H1 (cell line): ENCODE data around the gene LARP1. TPM values are rescaled to one million over a fixed set of nuclear protein-coding genes. Genes with fewer than 3 reads are reported as not detected.

ENCODE experiments used
- CTCF ChIA-PET: fragments of 300-600 bp; sonication (Branson Sonifier 250); formaldehyde crosslinking; loops from one replicate; lab custom pipeline; 2021; ENCODE audit not compliant: partially characterized antibody; lab: Charles Lee
- POLR2A ChIA-PET: fragments of 300-600 bp; sonication (Branson Sonifier 250); formaldehyde crosslinking; loops from one replicate; lab custom pipeline; 2021; ENCODE audit warnings: inconsistent platforms; ENCODE audit not compliant: partially characterized antibody; lab: Charles Lee
- DNase-seq, 2 experiments: peaks; one replicate each; pipeline versions ENCODE4 v3.0.0 to v3.0.0-alpha.2; 2010 to 2022; ENCODE audit warnings: low spot score in 2 of 2, low read depth in 1 of 2, mixed read lengths in 1 of 2
- FAIRE-seq: peaks from 2 replicates; lab custom pipeline; 2011; peaks lifted over from hg19 to GRCh38; lab: Jason Lieb, UNC
- H2AFZ ChIP-seq: 2 replicates; pipeline ENCODE4 v1.8.1; 2012; ENCODE audit warnings: low read length, inconsistent platforms
- H2AK5ac ChIP-seq: 2 replicates; pipeline ENCODE4 v1.6.1; 2013; ENCODE audit warnings: low read depth, low read length
- H2BK120ac ChIP-seq: replicated peaks from 2 replicates; pipeline ENCODE3; 2013; ENCODE audit warnings: low read depth, low read length, inconsistent platforms
- H2BK12ac ChIP-seq: 2 replicates; pipeline ENCODE4 v1.6.1; 2013; ENCODE audit warnings: low read depth, low read length
- H2BK15ac ChIP-seq: 2 replicates; pipeline ENCODE4 v1.6.1; 2013; ENCODE audit warnings: low read length
- H2BK20ac ChIP-seq: 2 replicates; pipeline ENCODE4 v1.6.1; 2013; ENCODE audit warnings: low read length
- H2BK5ac ChIP-seq: 2 replicates; pipeline ENCODE4 v1.6.1; 2013; ENCODE audit warnings: low read depth, low read length
- H3K14ac ChIP-seq: 2 replicates; pipeline ENCODE4 v1.6.1; 2013; ENCODE audit warnings: inconsistent platforms; ENCODE audit not compliant: insufficient read length
- H3K18ac ChIP-seq: 2 replicates; pipeline ENCODE4 v1.6.1; 2013; ENCODE audit warnings: low read length; ENCODE audit errors: extremely low read depth
- H3K23ac ChIP-seq: 2 replicates; pipeline ENCODE4 v1.6.1; 2013; ENCODE audit warnings: inconsistent platforms; ENCODE audit not compliant: insufficient read length
- H3K23me2 ChIP-seq: 2 replicates; pipeline ENCODE4 v1.6.1; 2013; ENCODE audit warnings: low read depth, low read length
- H3K27ac ChIP-seq: 2 replicates; pipeline ENCODE4 v1.6.1; 2011; ENCODE audit warnings: low read depth, low read length, inconsistent platforms
- H3K27me3 ChIP-seq, 4 experiments: replicated peaks in 1 of 4; 1 replicate in 1 of 4; 2 replicates in 3 of 4; pipeline versions ENCODE4 v1.6.1 to v1.8.1; 2011 to 2013; ENCODE audit warnings: low read length in 3 of 4, mild to moderate bottlenecking in 3 of 4, inconsistent platforms in 2 of 4, mixed read lengths in 2 of 4, moderate library complexity in 1 of 4; ENCODE audit not compliant: control insufficient read depth in 3 of 4, insufficient read depth in 3 of 4; ENCODE audit errors: extremely low read depth in 1 of 4
- H3K36me3 ChIP-seq, 4 experiments: 2 replicates each; pipeline versions ENCODE4 v1.6.1 to v1.8.1; 2011 to 2013; ENCODE audit warnings: mild to moderate bottlenecking in 4 of 4, low read length in 3 of 4, moderate library complexity in 2 of 4, control low read depth in 1 of 4, inconsistent platforms in 1 of 4; ENCODE audit not compliant: insufficient read depth in 4 of 4, control insufficient read depth in 2 of 4
- H3K4ac ChIP-seq: replicated peaks from 2 replicates; pipeline ENCODE3; 2013; ENCODE audit warnings: low read length, low read depth, mixed read lengths, inconsistent platforms; ENCODE audit not compliant: insufficient read length
- H3K4me1 ChIP-seq, 4 experiments: replicated peaks in 1 of 4; 1 replicate in 1 of 4; 2 replicates in 3 of 4; pipeline versions ENCODE4 v1.6.1 to v1.8.1; 2011 to 2013; ENCODE audit warnings: low read length in 3 of 4, inconsistent platforms in 2 of 4, mixed read lengths in 1 of 4; ENCODE audit not compliant: insufficient read depth in 4 of 4, control insufficient read depth in 3 of 4
- H3K4me2 ChIP-seq, 2 experiments: 2 replicates each; pipeline versions ENCODE4 v1.6.1 to v1.8.1; 2011 to 2013; ENCODE audit warnings: low read depth in 2 of 2, low read length in 2 of 2, control low read depth in 1 of 2, inconsistent platforms in 1 of 2, mild to moderate bottlenecking in 1 of 2; ENCODE audit not compliant: insufficient read depth in 1 of 2
- H3K4me3 ChIP-seq, 4 experiments: fragments of 200-600, 300-600 bp in 1 of 4; sonication (generic), shearing (Covaris generic), sonication (Bioruptor Twin) in 1 of 4; 2 replicates each; pipeline versions ENCODE4 v1.5.1 to v1.8.1; 2011 to 2016; ENCODE audit warnings: low read length in 4 of 4, low read depth in 3 of 4, control low read depth in 2 of 4, inconsistent platforms in 2 of 4, mild to moderate bottlenecking in 2 of 4, mixed read lengths in 1 of 4, moderate library complexity in 1 of 4; ENCODE audit not compliant: insufficient read depth in 2 of 4; ENCODE audit errors: extremely low read depth in 1 of 4
- H3K56ac ChIP-seq: replicated peaks from 2 replicates; pipeline ENCODE3; 2013; ENCODE audit warnings: low read depth, mild to moderate bottlenecking, mixed read lengths, low read length, inconsistent platforms; ENCODE audit not compliant: insufficient read length
- H3K79me1 ChIP-seq: 2 replicates; pipeline ENCODE4 v1.6.1; 2013; ENCODE audit warnings: low read depth, low read length, control low read depth
- H3K79me2 ChIP-seq, 2 experiments: 2 replicates each; pipeline versions ENCODE4 v1.6.1 to v1.8.1; 2012 to 2013; ENCODE audit warnings: low read length in 2 of 2, mild to moderate bottlenecking in 2 of 2, inconsistent platforms in 1 of 2; ENCODE audit not compliant: insufficient read depth in 2 of 2, control insufficient read depth in 1 of 2
- H3K9ac ChIP-seq, 4 experiments: replicated peaks in 1 of 4; 1 replicate in 1 of 4; 2 replicates in 3 of 4; pipeline versions ENCODE4 v1.6.1 to v1.8.1; 2011 to 2013; ENCODE audit warnings: low read depth in 3 of 4, low read length in 3 of 4, control low read depth in 2 of 4, mild to moderate bottlenecking in 2 of 4, moderate library complexity in 2 of 4, inconsistent platforms in 1 of 4; ENCODE audit errors: extremely low read depth in 1 of 4
- H3K9me3 ChIP-seq, 2 experiments: 2 replicates each; pipeline versions ENCODE4 v1.6.1 to v1.8.1; 2012 to 2013; ENCODE audit warnings: mild to moderate bottlenecking in 2 of 2, moderate library complexity in 2 of 2, control low read depth in 1 of 2, inconsistent platforms in 1 of 2, low read depth in 1 of 2, low read length in 1 of 2, mixed read lengths in 1 of 2; ENCODE audit not compliant: insufficient read depth in 2 of 2
- H4K20me1 ChIP-seq, 2 experiments: replicated peaks in 1 of 2; 2 replicates each; pipeline versions ENCODE3 to v1.8.1; 2011 to 2013; ENCODE audit warnings: inconsistent platforms in 2 of 2, low read length in 2 of 2, mild to moderate bottlenecking in 1 of 2; ENCODE audit not compliant: insufficient read depth in 2 of 2, control insufficient read depth in 1 of 2
- H4K5ac ChIP-seq: 2 replicates; pipeline ENCODE4 v1.6.1; 2013; ENCODE audit warnings: low read length, low read depth, mixed read lengths, inconsistent platforms; ENCODE audit not compliant: insufficient read length
- H4K8ac ChIP-seq: 2 replicates; pipeline ENCODE4 v1.8.0; 2013; ENCODE audit warnings: mild to moderate bottlenecking, moderate library complexity, low read length, inconsistent platforms; ENCODE audit not compliant: insufficient read depth; ENCODE audit errors: extremely low read depth
- H4K91ac ChIP-seq: replicated peaks from 2 replicates; pipeline ENCODE3; 2013; ENCODE audit warnings: low read length, mixed read lengths, inconsistent platforms; ENCODE audit not compliant: insufficient read length
- ASH2L ChIP-seq: fragments of 200-600, 300-600 bp; sonication (generic); IDR thresholded peaks from one replicate; pipeline ENCODE4 v1.7.1; 2017; ENCODE audit warnings: low read length
- ATF2 ChIP-seq: IDR thresholded peaks from 2 replicates; pipeline ENCODE4 v1.6.1; 2012; ENCODE audit warnings: low read length, inconsistent platforms
- BRCA1 ChIP-seq: IDR thresholded peaks from 2 replicates; pipeline ENCODE4 v1.6.1; 2012; ENCODE audit warnings: low read depth, low read length, improper control_type of control experiment
- CBX5 ChIP-seq: fragments of 300-800, 300-1000 bp; sonication (generic); IDR thresholded peaks from 2 replicates; pipeline ENCODE4 v1.7.1; 2016; ENCODE audit warnings: antibody characterized with exemption, low read length, low read depth
- CBX8 ChIP-seq: fragments of 300-800, 300-1000 bp; sonication (generic); IDR thresholded peaks from 2 replicates; pipeline ENCODE4 v1.7.1; 2016; ENCODE audit warnings: low read depth, low read length, borderline replicate concordance
- CHD1 ChIP-seq: IDR thresholded peaks from 2 replicates; pipeline ENCODE4 v1.6.1; 2012; ENCODE audit warnings: low read depth, low read length, improper control_type of control experiment
- HDAC6 ChIP-seq: IDR thresholded peaks from one replicate; pipeline ENCODE4 v1.7.1; 2012; ENCODE audit warnings: low read depth, mild to moderate bottlenecking, inconsistent platforms, low read length, moderate library complexity
- NANOG ChIP-seq: IDR thresholded peaks from 2 replicates; pipeline ENCODE4 v1.6.1; 2011; ENCODE audit warnings: low read length, low read depth, mild to moderate bottlenecking, inconsistent platforms; ENCODE audit not compliant: insufficient read depth, poor library complexity, severe bottlenecking
- NRF1 ChIP-seq: IDR thresholded peaks from 2 replicates; pipeline ENCODE4 v1.6.1; 2011; ENCODE audit warnings: mild to moderate bottlenecking, low read depth, low read length, improper control_type of control experiment
- RFX5 ChIP-seq: IDR thresholded peaks from 2 replicates; pipeline ENCODE4 v1.6.1; 2011; ENCODE audit warnings: low read depth, low read length, improper control_type of control experiment, borderline replicate concordance
- SIX5 ChIP-seq: IDR thresholded peaks from 2 replicates; pipeline ENCODE4 v1.6.1; 2011; ENCODE audit warnings: mild to moderate bottlenecking, low read depth, low read length
- SP2 ChIP-seq: IDR thresholded peaks from 2 replicates; pipeline ENCODE4 v1.6.1; 2012; ENCODE audit warnings: mild to moderate bottlenecking, low read length, inconsistent platforms
- SRF ChIP-seq: IDR thresholded peaks from 2 replicates; pipeline ENCODE4 v1.6.1; 2011; ENCODE audit warnings: mild to moderate bottlenecking, low read depth, low read length, moderate library complexity
- TEAD4 ChIP-seq: IDR thresholded peaks from 2 replicates; pipeline ENCODE4 v1.6.1; 2012; ENCODE audit warnings: low read depth, low read length, inconsistent platforms, mixed read lengths
- WGBS, 2 experiments: shearing (Covaris generic) in 1 of 2; methylation state at CpG; one replicate each; pipeline versions ENCODE4 v1.1.6 to v1.1.7; 2013 to 2015; ENCODE audit warnings: low lambda C conversion rate in 2 of 2, mixed read lengths in 2 of 2, inconsistent platforms in 1 of 2, low coverage in 1 of 2, missing lambda C conversion rate in 1 of 2; ENCODE audit not compliant: insufficient replicate concordance in 2 of 2, insufficient coverage in 1 of 2, insufficient read length in 1 of 2; ENCODE audit errors: extremely low coverage in 1 of 2, missing lambda C conversion rate in 1 of 2; 5-methylcytosine and 5-hydroxymethylcytosine counted together
- polyA plus RNA-seq, 7 experiments: library from polyadenylated mRNA; depleted of rRNA in 3 of 7; stranded (reverse) in 5 of 7; unstranded in 2 of 7; fragments of >200 nt in 5 of 7; fragments of 200-250 nt in 2 of 7; gene quantifications; 1 replicate in 5 of 7; 2 replicates in 1 of 7; 4 replicates in 1 of 7; pipeline versions ENCODE4 v1.2.1 to v1.2.3, GENCODE V29; 2011 to 2013; ENCODE audit warnings: missing spikeins in 2 of 7, mixed read lengths in 2 of 7
- total RNA-seq: library from RNA; stranded (reverse); fragmentation: NEBNext Ultra II Directional; extraction: Animal tissue kit (Norgen Biotek cat#: 25700); gene quantifications from 2 replicates; pipeline ENCODE4 v1.2.1, GENCODE V29; 2021

LARP1 gene
- total and polyA plus RNA-seq, 2 of the 8 experiments (the other 6 are each of a cell fraction or from before 2014, with no cell fraction given): 106 to 422 TPM

DNA sequence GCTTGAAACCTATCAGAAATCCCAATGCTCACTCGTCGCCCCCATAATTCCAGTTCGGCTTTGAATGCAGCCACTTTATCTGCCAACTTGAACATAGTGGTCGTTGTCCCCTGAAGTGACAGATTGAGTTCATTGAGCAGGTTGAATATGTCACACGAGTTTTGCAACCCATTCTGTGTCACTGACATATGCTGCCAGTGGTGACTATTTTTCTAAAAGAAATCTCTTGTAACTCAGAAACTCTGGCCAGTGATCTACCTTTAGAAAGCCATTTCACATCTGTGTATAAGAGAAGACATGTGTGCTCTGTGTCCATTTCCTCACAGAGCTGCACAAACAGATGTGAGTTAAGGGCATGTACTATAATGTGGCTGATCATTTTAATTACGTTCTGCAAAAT lies 47.0 kb upstream of the LARP1 start:
- 86% methylated on average over 6 of the region's 6 CpGs; no CpG with 5 or more reads in 1 of the 2 experiments for WGBS, 2 experiments
- no peaks in the 10 kb centered on the region for H3K79me1 ChIP-seq
- H3K9me3 ChIP-seq: no peaks in the 10 kb centered on the region
- no peak overlapping the region for H4K91ac ChIP-seq
- POLR2A ChIA-PET: interaction anchor here (0.9 kb wide), 1 partner anchor 13 kb away, joined by 3 read pairs; no protein-coding TSS in a partner anchor
- H3K23me2 ChIP-seq: peaks cover 8% of the 10 kb centered on the region
- no peak overlapping the region for H2AK5ac ChIP-seq
- H2BK20ac ChIP-seq: no peak overlapping the region
- H2BK5ac ChIP-seq: no peak overlapping the region
- H3K9ac ChIP-seq: no peak overlapping the region
- H3K27me3 ChIP-seq: no peaks in the 10 kb centered on the region
- H3K27ac ChIP-seq: no peak overlapping the region
- no peak overlapping the region for H2BK12ac ChIP-seq
- H3K14ac ChIP-seq: no peak overlapping the region
- H4K8ac ChIP-seq: no peak overlapping the region
- peaks cover 4 to 20% (median 10%) of the 10 kb centered on the region in 4 experiments for H3K4me1 ChIP-seq
- FAIRE-seq (no peak), DNase-seq (no peak)
- H3K79me2 ChIP-seq: no peaks in the 10 kb centered on the region; a peak in 1 of 4 replicates
- H3K4me2 ChIP-seq: no peak overlapping the region
- H4K5ac ChIP-seq: no peak overlapping the region
- H3K4me3 ChIP-seq: no peak overlapping the region
- H3K4ac ChIP-seq: no peak overlapping the region
- no peak overlapping the region for H3K23ac ChIP-seq
- no peak overlapping the region for H2BK15ac ChIP-seq
- no peak overlapping the region for H3K18ac ChIP-seq
- no peak overlapping the region for H2BK120ac ChIP-seq
- H4K20me1 ChIP-seq: no peaks in the 10 kb centered on the region
- no peak overlapping the region for H3K56ac ChIP-seq
- H3K36me3 ChIP-seq: no peaks in the 10 kb centered on the region
- no peak overlapping the region for H2AFZ ChIP-seq
- CTCF ChIA-PET: no interaction called here
- no peak for TF ChIP-seq NANOG
- TF ChIP-seq NRF1: no peak
- no peak for TF ChIP-seq CBX8
- TF ChIP-seq SP2: no peak
- no peak for TF ChIP-seq HDAC6
- no peak for TF ChIP-seq SRF
- TF ChIP-seq CBX5: no peak
- no peak for TF ChIP-seq CHD1
- no peak for TF ChIP-seq SIX5
- no peak for TF ChIP-seq RFX5
- TF ChIP-seq TEAD4: no peak
- TF ChIP-seq ATF2: no peak
- no peak for TF ChIP-seq BRCA1
- no peak for TF ChIP-seq ASH2L
